Globus pallidus (tissue), 1 donor: ENCODE results near the gene HCK.
"Not testable (repeated sequence)": the region's sequence is repeated elsewhere in the genome, so short reads cannot be mapped to it uniquely, and the experiment has no call there.

ENCODE experiments used
- DNase-seq: peaks from one replicate; pipeline ENCODE4 v3.0.0-alpha.2; 2015; ENCODE audit warnings: low spot score

HCK gene

DNA sequence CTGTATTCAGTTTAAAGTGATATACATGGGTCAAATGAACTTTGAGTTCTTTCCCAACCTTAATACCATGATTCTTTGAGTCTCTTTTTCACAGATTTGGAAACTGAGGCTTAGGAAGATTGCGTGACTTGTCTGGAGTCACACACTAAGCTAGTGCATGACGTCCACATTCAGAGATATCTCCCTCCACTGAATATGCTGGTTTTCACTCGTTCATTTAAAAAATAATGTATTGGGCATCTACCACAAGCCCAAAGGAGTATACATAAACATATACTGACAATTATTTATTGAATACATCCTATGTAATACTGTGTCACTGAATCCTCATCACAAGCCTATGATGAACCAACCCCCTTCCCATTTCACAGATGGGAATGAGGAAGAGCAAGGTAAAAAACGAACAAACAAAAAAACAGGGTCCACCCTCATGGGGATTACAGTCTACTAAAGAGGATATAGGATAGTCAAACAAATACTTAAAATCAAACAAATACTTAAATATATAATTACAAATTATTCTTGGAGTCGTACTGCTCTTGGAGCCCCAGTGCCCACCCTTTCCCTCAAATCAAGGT is 56.9 kb downstream of the HCK start:
- no peak for DNase-seq

DNA sequence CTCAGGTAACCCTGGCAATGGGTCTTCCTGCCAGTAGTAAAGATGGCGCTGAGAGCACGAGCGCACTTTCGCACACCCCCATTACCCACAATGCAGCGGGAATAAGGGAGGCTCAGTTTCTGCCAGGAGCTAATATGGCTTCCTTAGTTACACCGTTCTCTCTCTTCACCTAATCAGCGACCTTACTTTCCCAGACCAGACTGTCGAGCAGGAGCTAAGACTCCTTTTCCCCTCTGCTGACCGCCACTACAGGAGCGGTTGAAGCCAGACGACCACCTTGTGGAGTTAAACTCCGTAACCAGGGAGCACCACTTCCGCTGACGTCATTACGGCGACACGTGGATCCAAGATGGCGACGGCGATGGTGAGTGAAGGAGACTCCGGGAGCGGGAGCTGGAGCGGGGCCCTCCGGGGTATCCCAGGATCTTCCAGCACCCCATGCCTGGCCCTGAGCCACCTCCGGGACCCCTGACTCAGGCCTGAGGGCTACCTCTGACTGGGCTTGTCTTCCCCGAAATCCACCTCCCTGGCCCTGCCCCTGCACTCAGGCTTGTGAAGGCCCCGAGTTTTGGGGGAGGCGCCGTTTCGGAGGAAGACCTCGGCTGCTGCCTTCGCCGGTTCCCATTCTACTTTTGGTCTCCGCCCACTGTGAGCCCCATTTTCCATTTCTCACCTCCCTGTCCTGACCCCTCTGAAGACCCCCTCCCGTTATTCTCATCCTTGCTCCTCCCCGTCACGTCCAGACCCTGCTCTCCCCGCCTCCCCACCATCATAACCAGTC is 57.5 kb downstream of the HCK start, which contains the start of gene TM9SF4:
Gene TM9SF4, plus strand, starts transcription at position 323 of the 781 bp plus-strand sequence. Its CDS starts 27 bp downstream, at position 350.
- DNase-seq: peak; percentile 91

DNA sequence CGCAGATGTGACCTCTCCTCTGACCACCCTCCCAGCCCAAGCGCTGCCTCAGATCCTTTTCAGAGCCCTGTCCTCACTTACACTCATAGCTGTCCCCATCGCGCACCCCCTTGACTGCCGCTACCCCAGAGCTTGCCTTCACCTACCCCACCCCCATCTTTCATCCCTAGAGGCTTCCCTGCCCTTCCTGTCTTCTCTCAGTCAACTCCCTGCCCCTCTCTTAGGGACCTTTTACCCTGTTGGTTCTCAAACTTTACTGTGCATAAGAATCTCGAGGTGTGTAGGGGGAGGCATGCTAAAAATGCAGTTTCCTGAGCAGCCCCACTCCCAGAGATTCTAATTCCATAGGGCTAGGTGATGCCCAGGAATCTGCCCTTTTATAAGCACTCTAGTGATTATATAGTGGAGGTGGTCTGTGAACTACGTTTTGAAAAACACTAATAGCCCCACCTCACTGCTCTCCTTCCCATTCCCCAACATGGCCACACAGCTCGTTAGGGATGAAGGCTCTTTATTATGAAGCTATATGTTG is 58.2 kb downstream of the HCK start:
- DNase-seq: no peak

DNA sequence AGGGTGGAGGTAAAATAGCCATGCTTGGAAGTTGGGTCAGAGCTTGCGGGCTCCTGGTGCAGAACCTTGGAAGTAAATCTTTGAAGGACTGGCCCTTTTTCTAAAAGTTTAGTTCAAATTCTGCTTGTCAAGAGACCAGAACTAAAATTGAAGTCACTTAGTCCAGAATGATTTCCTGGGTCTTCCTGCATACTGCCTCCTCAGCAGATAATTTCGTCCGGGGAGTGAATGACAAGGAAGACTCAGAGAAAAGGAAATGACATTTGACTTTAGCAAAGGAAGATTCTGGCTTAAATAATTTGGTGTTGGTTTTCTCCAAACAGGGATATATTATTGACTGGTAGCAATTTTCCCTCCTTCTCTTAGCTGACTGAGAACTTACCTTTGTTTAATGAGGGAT is 58.7 kb downstream of the HCK start:
- no peak for DNase-seq

DNA sequence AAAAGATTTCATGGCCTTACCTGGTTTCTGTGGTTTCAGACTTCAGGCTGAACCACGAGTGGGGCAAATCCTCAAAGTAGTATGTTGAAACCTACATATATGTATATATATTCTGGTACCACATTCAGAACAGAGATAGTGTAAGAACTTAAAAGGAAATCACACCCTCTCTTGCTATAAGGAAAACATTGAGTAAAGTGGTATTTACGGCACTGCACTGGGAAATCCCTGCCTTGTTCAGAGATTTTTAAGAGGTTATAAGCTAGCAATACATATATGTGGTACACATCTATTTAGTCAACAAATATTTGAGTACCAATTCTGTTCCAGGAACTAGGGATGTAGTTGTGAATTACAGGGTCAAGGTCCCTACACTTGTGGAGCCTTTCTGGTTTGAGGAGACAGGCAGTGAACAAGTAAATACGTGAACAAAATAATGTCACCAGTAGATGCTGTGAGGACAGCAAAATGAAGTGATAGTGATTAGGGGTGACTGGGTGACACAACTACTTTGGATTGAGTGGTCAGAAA is 59.2 kb downstream of the HCK start:
- DNase-seq: no peak

DNA sequence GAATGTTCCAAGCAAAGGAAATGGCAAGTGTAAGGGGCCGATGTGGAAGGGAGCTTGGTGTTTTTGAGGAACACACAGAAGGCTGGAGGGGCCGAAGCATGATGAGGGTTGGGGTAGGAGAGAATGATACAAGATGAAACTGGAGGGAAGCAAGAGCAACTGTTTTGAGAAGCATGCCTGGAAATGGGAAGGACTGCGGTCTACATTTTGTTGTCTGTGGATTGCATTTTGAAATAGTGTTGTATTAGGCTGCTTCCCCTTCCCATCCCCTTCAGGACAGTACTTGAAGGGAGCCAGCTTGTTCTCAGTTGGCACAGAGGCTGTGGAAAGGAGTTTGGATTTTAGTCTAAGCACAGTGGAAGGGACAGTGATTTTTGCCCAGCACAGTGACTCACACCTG is 59.7 kb downstream of the HCK start:
- no peak for DNase-seq

DNA sequence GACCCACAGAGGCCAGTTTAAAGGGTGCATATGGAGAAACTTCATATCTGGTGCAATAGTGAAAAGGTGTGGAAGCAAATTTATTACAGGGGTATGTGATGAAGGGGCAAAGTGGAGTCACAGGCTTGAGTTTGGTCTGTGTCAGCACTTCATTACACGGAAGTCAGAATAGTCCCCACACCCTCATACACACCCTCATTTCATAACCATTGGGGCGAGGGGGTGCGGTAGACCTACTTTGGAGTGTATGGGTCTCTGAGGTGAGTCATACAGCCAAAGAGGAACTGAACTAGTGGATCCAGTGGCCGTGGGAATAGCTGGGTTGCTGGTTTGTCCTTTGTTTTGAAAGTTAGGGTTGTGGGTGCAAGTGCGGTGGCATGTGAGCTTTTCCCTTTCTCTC is 60.8 kb downstream of the HCK start:
- no peak for DNase-seq

DNA sequence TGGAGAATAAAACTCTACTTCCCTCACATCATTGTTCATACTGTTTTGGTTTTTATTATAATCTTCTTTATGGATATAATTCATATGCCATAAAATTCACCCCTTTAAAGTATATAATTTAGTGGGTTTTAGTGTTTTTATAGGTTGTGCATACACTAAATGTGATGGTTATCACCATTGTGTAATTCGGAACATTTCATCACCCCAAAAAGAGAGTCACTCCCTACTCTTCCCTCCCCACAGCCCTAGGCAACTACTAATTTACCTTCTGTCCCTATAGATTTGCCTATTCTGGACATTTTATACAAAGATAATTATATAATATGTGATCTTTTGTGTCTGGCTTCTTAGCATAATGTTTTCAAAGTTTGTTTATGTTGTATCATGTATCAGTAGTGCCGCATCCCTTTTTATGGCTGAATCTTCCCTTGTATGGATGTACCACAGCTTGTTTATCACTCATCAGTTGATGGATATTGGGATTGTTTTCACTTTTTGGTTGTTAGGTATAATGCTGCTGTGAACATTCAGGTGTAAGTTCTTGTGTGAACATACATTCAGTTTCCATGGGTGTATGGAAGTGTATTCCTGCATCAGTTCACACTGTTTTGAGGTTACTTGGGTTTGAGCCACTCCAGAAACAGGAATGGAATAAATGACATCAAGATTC is 61.7 kb downstream of the HCK start:
- DNase-seq: no peak

DNA sequence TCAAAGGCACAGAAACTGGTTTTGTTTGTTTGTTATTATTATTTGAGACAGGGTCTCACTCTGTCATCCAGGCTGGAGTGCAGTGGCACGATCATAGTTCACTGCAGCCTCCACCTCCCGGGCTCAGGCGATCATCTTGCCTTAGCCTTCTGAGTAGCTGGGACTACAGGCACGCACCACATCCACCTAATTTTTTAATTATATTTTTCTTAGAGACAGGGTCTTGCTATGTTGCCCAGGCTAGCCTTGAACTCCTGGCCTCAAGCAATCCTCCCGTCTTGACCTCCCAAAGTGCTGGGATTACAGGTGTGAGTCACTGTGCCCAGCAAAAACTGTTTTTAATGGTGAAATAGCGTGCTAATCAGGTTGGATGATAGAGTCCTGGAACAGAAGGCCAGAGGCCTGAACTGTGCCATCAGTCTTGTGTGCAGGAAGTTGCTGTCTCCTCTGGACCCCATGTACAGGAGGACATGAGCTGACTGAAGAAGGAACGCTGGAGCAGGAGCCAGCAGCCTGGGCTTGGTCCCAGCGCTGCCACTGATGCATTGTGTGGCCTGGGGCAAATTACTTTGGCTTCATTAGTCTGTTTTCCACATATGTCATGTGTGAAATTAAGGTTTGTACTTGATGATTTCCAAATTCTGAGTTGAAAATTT is 62.4 kb downstream of the HCK start:
- DNase-seq: no peak

DNA sequence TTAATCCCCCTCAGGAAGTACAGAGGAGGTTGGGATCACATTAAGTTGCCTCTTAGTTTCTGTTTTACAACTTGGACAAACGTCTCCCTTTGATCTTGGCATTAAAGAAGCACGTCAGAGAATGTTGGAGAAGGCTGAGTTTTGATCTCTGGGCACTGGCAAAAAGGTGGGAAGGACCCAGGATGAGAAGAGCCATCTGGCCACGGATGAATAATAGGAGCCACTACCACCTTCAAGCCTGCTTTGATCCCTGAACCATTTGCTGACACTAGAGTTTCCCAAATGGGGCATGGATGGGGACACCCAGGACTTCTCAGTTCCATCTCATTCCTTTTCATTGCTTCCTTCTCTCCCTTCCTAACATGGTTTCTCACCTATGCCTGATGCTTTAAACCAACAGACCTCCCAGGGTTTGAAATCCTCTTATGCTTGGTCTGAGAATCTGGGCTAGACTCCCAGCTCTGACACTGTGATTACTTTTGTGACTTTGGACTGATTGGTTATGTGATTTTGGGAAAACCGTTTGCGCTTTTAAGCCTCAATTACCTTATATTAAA is 63.2 kb downstream of the HCK start:
- no peak for DNase-seq

DNA sequence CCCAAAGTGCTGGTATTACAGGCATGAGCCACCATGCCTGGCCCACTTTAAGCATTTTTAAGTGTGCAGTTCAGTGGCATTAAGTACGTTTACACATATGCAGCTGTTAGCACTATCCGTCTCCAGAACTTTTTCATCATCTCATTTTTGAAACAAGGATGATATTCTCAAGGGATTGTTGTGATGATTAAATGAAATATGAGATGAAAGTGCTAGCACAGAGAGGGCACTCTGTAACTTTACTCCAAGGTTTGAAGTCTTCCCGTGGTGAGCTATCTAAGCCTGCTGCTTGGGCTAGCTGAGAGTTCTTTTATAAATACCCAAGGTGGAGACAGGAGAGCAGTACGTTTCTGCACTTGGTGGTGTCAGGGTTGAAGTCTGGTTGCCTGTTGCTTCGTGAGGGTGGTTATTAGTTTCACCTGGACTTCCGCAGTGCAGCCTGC is 64.1 kb downstream of the HCK start:
- no peak for DNase-seq

DNA sequence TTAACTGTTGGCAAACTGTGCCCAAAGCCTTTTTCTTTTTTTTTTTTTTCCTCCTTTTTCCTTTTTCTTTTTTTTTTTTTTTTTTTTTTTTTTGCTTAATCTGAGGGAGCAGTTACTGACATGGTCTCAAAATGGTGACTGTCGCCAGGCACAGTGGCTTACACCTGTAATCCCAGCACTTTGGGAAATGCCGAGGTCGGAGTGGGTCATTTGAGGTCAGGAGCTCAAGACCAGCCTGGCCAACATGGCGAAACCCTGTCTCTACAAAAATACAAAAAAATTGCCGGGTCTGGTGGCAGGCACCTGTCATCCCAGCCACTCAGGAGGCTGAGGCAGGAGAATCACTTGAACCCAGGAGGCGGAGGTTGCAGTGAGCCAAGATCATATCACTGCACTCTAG is 64.8 kb downstream of the HCK start:
- not testable (repeated sequence) for DNase-seq

DNA sequence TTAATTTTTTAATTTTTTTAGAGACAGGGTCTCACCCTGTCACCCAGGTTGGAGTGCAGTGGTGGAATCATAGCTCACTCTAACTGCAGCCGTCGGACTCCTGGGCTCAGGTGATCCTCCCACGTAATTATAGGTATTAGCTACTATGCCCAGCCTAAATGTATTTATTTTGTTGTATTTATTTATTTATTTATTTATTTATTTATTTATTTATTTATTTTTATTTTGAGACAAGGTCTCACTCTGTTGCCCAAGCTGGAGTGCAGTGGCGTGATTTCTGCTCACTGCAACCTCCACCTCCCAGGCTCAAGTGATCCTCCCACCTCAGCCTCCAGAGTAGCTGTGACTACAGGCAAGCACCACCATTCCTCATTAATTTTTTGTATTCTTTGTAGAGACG is 66.4 kb downstream of the HCK start:
- DNase-seq: not testable (repeated sequence)

DNA sequence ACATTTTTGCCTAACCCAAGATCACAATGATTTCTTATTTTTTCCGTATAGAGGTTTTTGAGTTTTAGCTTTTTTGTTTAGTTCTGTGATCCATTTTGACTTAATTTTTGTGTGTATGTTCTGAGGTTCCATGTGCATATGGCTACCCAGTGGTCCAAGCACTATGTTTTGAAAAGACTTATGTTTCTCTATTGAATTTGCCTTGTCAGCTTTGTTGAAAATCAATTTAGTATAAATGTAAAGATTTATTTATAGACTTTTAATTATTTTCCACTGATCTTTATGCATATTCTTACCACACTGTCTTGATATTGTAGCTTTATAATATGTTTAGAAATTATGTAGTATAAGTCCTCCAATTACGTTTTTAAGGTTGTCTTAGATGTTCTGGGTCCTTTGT is 67.7 kb downstream of the HCK start:
- DNase-seq: no peak

DNA sequence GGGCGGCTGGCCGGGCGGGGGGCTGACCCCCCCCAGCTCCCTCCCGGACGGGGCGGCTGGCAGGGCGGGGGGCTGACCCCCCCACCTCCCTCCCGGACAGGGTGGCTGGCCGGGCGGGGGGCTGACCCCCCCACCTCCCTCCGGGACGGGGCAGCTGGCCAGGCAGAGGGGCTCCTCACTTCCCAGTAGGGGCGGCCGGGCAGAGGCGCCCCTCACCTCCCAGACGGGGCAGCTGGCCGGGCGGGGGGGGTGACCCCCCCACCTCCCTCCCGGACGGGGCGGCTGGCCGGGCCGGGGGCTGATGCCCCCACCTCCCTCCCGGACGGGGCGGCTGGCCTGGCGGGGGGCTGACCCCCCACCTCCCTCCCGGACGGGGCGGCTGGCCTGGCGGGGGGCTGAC is 69.9 kb downstream of the HCK start:
- DNase-seq: not testable (repeated sequence)

DNA sequence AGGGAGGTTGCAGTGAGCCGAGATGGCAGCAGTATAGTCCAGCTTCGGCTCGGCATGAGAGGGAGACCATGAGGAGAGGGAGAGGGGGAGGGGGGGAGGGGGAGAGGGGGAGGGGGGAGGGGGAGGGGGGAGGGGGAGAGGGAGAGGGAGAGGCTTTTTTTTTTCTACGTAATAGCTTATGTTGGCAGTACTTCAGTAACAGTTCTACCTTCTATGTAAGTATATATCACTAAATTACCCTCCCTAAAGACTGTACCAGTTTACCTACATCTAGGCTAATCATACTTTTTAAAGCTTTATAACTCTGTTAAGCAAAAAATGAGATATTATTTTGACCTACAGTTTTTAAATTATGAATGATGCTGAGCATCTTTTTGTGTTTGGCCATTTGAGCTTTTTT is 71.0 kb downstream of the HCK start:
- DNase-seq: no peak

DNA sequence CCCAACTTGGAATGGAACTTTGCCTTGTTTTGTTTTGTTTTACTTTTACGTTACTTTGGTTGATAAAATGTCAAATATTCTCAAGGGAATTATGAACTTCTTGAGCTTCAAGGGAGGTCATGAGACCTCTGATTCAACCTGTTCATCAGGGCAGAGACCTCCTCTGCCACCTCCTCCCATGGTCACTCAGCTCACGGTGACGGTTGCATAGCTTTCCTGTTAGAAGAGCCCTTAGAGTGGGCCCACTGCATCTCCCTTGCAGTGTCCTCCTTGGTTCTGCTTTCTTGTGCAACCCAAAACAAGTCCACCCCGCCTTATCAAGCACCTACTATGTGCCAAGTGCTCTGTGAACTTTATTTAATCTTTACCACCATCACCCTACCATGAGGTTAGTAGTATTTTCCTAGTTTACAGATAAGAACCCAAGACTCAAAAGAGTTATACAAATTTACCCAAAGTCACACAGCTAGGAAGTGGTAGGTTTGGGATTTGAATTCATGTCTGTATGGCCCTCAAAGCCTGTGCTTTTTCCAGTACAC is 72.9 kb downstream of the HCK start:
- no peak for DNase-seq

DNA sequence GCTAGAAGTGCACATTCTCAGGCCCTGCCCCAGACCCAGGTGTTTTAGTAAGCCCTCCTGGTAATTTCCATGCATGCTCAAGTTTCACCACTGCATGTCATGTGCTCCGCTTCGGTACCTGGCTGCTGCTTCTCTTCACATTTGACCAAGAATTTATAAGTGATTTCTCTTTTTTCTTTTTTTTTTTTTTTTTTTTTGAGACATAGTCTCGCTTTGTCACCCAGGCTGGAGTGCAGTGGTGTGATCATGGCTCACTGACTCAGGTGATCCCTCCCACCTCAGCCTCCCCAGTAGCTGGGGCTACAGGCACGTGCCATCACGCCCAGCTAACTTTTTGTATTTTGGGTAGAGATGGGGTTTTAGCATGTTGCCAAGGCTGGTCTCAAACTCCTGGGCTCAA is 73.5 kb downstream of the HCK start:
- DNase-seq: no peak

DNA sequence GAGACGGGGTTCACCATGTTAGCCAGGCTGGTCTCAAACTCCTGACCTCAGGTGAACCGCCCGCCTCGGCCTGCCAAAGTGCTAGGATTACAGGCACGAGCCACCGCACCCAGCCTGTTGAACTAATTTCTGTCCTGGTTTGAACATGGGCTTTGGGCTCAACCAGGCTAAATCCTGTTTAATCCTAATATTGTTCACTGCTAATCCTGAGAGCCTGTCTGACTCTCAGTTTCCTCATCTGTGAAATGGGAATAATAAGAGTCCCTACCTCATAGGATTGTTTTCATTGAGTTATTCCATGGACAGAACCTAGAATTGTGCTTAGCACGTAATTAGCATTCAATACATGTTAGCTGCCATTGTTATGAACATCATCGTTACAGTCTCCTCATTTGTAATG is 74.9 kb downstream of the HCK start:
- DNase-seq: no peak

DNA sequence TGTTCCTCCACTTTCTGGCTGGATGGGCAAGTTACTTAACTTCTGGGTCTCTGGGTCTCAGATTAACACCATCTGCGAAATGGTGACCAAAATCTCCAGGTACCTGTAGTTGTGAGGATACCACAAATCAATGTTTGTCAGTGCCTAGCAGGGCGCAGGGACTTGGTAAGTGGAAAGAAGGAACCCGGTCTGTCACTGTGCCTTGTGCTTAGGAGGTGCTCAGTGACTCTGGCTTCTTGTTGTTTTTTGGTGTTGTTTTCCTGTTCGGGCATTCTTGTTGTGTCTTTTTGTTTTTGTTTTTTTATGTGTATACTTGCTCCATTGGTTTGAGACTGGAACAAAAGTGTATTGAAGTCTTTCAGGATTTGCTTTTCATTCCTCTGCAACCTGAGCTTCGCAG is 75.3 kb downstream of the HCK start:
- DNase-seq: no peak

DNA sequence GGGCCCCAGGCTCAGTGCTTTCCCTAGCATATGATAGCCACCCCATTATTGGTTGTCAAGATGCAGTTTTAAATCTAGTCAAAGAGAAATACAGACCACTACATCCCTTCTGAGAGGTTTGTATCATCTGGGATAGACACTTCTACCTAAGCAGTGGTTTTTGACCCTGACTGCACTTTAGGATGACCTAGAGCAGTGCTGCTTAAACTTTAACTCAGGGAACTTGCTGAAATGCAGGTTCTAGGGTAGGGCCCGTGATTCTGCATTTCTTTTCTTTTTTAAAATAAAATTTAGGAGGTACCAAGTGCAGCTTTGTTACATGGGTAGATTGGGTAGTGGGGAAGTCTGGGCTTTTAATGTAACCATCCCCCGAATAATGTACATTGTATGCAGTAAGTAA is 76.1 kb downstream of the HCK start:
- DNase-seq: no peak

DNA sequence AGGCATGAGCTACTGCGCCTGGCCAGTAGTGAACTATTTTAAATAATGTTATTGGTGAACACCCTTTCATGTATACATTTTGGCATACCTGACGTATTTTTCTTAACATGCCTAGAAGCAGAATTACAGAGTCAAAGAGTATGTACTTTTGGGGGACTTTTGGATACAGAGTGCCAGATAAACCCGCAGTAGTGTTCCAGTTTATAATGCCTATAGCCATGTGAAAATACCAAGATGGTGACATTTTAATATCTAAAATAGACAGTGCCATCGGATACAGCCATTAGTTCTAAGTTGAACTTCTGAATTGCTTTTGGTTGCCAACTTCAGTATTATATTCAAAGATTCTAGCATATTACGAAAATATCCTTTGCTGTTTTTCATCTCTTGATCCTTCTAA is 77.8 kb downstream of the HCK start:
- DNase-seq: no peak
